Endothelial cell (in vitro differentiated cells): ENCODE results near the gene SSNA1. TPM values are rescaled to one million over a fixed set of nuclear protein-coding genes. Genes with fewer than 3 reads are reported as not detected.

Experiments
- DNase-seq: peaks from one replicate; pipeline ENCODE4 v3.0.0; 2021; ENCODE audit warnings: low spot score
- H3K27ac Mint-ChIP-seq: one replicate; pipeline ENCODE4 v1.8.0; 2021; ENCODE audit warnings: mixed read lengths, inconsistent platforms; ENCODE audit not compliant: unreplicated experiment
- H3K27me3 Mint-ChIP-seq: one replicate; pipeline ENCODE4 v1.8.0; 2021; ENCODE audit warnings: mild to moderate bottlenecking, moderate library complexity, mixed read lengths, inconsistent platforms; ENCODE audit not compliant: unreplicated experiment
- H3K36me3 Mint-ChIP-seq: one replicate; pipeline ENCODE4 v1.8.0; 2021; ENCODE audit warnings: mild to moderate bottlenecking, low read depth, mixed read lengths, inconsistent platforms; ENCODE audit not compliant: unreplicated experiment
- H3K4me1 Mint-ChIP-seq: one replicate; pipeline ENCODE4 v1.8.0; 2021; ENCODE audit warnings: mild to moderate bottlenecking, mixed read lengths, inconsistent platforms; ENCODE audit not compliant: unreplicated experiment
- H3K4me3 Mint-ChIP-seq: one replicate; pipeline ENCODE4 v1.8.0; 2021; ENCODE audit warnings: mild to moderate bottlenecking, mixed read lengths, inconsistent platforms; ENCODE audit not compliant: unreplicated experiment
- H3K9me3 Mint-ChIP-seq: one replicate; pipeline ENCODE4 v1.8.0; 2021; ENCODE audit warnings: mixed read lengths, inconsistent platforms; ENCODE audit not compliant: unreplicated experiment
- CTCF ChIP-seq: fragments of 200-600 bp; sonication (generic); IDR thresholded peaks from one replicate; pipeline ENCODE4 v1.5.0; 2021; ENCODE audit warnings: antibody characterized with exemption; ENCODE audit not compliant: unreplicated experiment
- long read RNA-seq: library from polyadenylated mRNA; unstranded; transcript quantifications from one replicate; pipeline ENCODE4 v2.0.0, GENCODE V29; 2020; ENCODE audit not compliant: unreplicated experiment
- total RNA-seq: library from RNA; stranded (reverse); fragmentation: NEBNext Ultra II Directional; extraction: Animal tissue kit (Norgen Biotek cat#: 25700); gene quantifications from one replicate; pipeline ENCODE4 v1.2.1, GENCODE V29; 2021; ENCODE audit not compliant: unreplicated experiment

Gene SSNA1
- total RNA-seq = 53.8 TPM
- long read RNA-seq, transcript SSNA1-201 (3 exons, 896 nt) = minor isoform, 20 of 53 reads
- long read RNA-seq, transcript SSNA1-202 (2 exons, 1,170 nt) = major isoform, 25 of 53 reads
- long read RNA-seq, partial matches to known transcripts = 1 of 53 reads
- long read RNA-seq, other reads (novel, unspliced or antisense) = 3 of 53 reads

GRCh38 chr9:137188490-137189296, at the start of gene SSNA1, which contains the start of gene ANAPC2:
TSS of gene SSNA1 (plus strand) at chr9:137188676. CDS start at chr9:137188727, 51 bp downstream.
TSS of gene ANAPC2 (minus strand) at chr9:137188560. CDS start at chr9:137188532, 28 bp downstream.
- Mint-ChIP-seq H3K4me1 (peaks cover 11% of the 10 kb centered on the region), H3K27ac (peak within 1 kb of the TSS; percentile 57), H3K36me3 (peaks cover 7% of the 10 kb centered on the region), H3K9me3 (no peaks in the 10 kb centered on the region), H3K4me3 (peak within 1 kb of the TSS; percentile 96), H3K27me3 (peaks cover 9% of the 10 kb centered on the region)
- peak; percentile 95 for DNase-seq
- no peak for TF ChIP-seq CTCF

- no peak for TF ChIP-seq CTCF
- H3K27me3 Mint-ChIP-seq = peaks cover 34% of the 10 kb centered on the region
- H3K9me3 Mint-ChIP-seq = no peaks in the 10 kb centered on the region
- H3K36me3 Mint-ChIP-seq = peaks cover 4% of the 10 kb centered on the region
- H3K4me1 Mint-ChIP-seq = peaks cover 3% of the 10 kb centered on the region
- H3K27ac Mint-ChIP-seq = no peak within 1 kb of the TSS
- DNase-seq = peak; percentile 65
- no peak within 1 kb of the TSS for H3K4me3 Mint-ChIP-seq
These were observed 49.6 kb upstream of the SSNA1 start, which contains the start of gene GRIN1 for GRCh38 chr9:137138722-137139467. TSS of gene GRIN1 (plus strand) at chr9:137139154. CDS start at chr9:137139487, 333 bp downstream.

- no peak for DNase-seq
- Mint-ChIP-seq H3K4me1 (peaks cover 3% of the 10 kb centered on the region), H3K27me3 (peaks cover 36% of the 10 kb centered on the region), H3K9me3 (no peaks in the 10 kb centered on the region), H3K36me3 (peaks cover 4% of the 10 kb centered on the region), H3K4me3 (no peak overlapping the region), H3K27ac (no peak overlapping the region)
- TF ChIP-seq CTCF = no peak
These were observed 48.9 kb upstream of the SSNA1 start for GRCh38 chr9:137139468-137140150.

- Mint-ChIP-seq H3K9me3 (no peaks in the 10 kb centered on the region), H3K27me3 (peaks cover 36% of the 10 kb centered on the region), H3K4me1 (peaks cover 3% of the 10 kb centered on the region), H3K4me3 (peak overlapping the region; percentile 35), H3K36me3 (peaks cover 4% of the 10 kb centered on the region), H3K27ac (no peak overlapping the region)
- no peak for DNase-seq
- no peak for TF ChIP-seq CTCF
These were observed 48.1 kb upstream of the SSNA1 start for GRCh38 chr9:137140151-137141012.
